GM13976 (cell line): Measurements from ENCODE around the gene FAM209B.

Source experiments
- DNase-seq: peaks from one replicate; pipeline ENCODE4 v3.0.0; 2012; ENCODE audit warnings: low spot score
- CTCF ChIP-seq: IDR thresholded peaks from 2 replicates; pipeline ENCODE4 v1.5.1; 2012; ENCODE audit warnings: borderline replicate concordance, mild to moderate bottlenecking; ENCODE audit not compliant: insufficient read depth; ENCODE audit errors: extremely low read depth, missing control alignments, control extremely low read depth
- in situ Hi-C: fragments of 300-500 bp; cut with MboI; formaldehyde crosslinking; loops from one replicate; pipeline ENCODE4 v1.12.0; 2022; ENCODE audit warnings: low sequenced_read_pairs, mixed read lengths, inconsistent platforms; ENCODE audit not compliant: unreplicated experiment

The FAM209B gene

DNA sequence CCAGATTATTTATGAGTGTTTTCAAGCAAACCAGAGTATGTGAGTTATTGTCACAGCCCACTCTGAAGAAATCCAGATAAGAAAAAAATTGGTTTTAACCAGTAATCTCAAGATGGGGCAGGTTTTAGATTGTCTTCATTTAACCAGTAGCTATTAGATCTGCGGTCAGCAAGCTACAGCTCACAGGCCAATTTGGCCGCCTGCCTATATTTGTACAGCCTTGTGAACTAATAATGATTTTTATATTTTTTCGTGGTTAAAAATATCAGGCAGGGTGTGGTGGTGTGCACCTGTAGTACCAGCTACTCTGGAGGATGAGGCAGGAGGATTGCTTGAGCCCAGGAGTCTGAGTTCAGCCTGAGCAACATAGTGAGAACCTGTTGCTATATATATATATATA, 5.0 kb downstream of the FAM209B start:
- no peak for DNase-seq
- TF ChIP-seq CTCF: no peak
- in situ Hi-C loops: no loop called here

DNA sequence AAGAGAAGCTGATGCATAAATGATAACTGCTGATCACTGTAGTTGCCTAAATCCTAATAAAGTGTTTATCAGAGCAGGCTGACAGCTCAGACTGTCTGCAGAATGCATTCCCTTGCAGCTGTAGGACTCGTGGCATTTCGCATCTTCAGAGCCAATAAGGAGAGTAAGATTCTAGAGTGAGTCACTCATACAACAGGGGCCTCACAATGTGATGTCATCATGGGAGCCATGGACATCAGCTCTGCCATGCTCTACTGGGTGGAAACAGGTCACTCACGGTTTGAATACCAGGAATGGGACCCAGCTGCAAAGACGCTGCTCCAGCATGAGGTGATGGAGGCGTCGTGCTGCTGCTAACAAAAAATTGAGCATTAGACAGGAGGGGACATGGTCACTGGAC, 7.4 kb downstream of the FAM209B start:
- in situ Hi-C loops: no loop called here
- DNase-seq: no peak
- no peak for TF ChIP-seq CTCF

DNA sequence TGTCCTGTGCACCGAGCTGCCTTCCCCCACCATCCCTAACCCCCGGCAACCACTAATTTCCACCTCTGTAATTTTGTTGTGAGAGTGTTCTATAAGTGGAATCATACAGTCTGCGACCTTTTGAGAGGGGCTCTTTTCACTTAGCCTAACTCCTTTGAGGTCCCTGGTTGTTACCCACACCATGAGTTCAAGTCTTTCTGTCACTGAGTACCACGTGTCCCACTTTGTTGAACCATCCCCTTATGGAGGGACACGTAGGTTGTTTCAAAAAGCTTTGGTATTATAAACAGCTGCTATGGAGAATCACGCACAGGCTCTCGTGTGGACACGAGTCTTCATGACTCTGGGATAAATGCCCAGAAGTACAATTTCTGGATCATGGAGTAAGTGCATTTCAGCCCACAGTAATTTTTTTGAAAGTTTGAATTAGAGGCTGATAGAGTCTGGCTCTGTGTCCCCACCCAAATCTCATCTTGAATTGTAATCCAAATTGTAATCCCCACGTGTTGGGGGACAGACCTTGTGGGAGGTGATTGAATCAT, 9.5 kb downstream of the FAM209B start:
- in situ Hi-C loops: no loop called here
- no peak for DNase-seq
- TF ChIP-seq CTCF: no peak

DNA sequence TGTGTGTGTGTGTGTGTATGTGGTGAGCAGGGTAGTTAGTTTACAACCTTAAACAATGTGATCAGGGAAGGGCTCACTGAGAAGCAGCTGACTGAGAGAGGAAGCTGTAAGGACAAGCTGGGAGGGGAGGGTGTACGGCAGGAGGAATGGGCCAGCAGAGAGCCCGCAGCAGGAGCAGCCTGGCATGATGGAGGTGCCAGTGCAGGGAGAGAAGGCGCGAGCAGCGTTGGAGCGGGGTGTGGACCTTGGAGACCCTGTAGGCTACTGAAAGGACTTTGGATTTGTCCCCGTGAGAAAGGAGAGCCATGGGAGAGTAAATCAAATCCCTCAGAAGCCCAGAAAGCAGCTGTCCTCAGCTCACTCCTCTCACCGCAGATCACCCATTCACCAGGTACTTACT, 18.5 kb downstream of the FAM209B start:
- in situ Hi-C loops: no loop called here
- TF ChIP-seq CTCF: no peak

DNA sequence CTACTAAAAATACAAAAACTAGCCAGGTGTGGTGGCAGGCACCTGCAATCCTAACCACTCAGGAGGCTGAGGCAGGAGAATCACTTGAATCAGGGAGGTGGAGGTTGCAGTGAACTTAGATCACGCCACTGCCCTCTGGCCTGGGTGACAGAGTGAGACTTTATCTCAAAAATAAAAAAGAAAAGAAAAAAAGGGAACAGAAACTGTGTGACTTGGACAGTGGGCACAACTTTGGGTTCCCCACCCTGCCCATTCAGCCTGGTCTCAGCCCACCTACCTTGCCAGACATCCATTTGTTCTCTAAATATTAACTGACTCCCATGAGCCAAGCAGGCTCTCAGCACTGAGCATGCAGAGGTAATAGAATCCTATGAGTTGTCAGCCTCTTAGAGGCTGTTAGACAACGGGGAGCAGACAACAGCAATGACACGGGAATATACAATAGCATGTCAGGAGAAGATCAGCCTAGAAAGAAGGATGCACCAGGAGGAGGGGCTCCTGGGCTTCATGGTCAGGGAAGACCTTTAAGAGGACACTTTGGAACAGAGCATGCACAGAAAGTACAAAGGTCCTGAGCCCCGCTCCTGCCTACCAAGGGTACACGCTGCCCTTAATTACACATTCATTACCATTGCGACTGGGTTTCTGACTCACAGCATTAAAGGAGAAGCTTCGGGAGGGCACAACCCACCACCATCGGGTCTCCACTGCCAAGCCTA, 20.0 kb downstream of the FAM209B start:
- no peak for DNase-seq
- in situ Hi-C loops: no loop called here
- no peak for TF ChIP-seq CTCF

More for the DNA sequence above, 18.5 kb downstream of the FAM209B start:
- DNase-seq: no peak

DNA sequence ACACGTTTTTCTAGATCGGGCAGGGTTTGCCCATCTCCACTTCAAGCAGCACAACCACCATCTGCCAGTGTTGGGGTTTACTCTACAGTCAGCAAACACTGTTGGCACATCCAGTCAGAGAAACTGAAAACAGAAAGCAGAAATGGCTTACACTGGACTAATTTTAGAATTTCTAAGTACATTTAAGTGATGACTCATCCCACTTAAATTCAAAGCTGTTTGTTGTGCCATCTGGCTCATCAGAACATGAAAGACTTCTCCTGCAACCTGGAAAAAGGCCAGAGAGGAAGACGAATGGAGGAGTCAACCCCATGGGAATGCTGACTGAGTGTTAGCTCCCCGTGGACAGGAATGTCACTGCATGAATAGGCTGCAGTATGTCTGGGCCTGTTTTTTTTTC, 21.8 kb downstream of the FAM209B start:
- in situ Hi-C loops: no loop called here
- peak; percentile 57 for DNase-seq

More for the DNA sequence above, 21.8 kb downstream of the FAM209B start:
- TF ChIP-seq CTCF: no peak
